Liver (tissue), 3 donors: ENCODE results near the gene SCAMP5.

Experiments
- ATF3 ChIP-seq: IDR thresholded peaks from 2 replicates; pipeline ENCODE4 v1.6.1; 2016; ENCODE audit warnings: antibody characterized with exemption
- CTCF ChIP-seq: fragments of 150-350 bp; IDR thresholded peaks from 2 replicates; pipeline ENCODE4 v1.5.1; 2017; ENCODE audit warnings: improper control_type of control experiment, low read depth, low read length; ENCODE audit not compliant: missing input control
- EGR1 ChIP-seq, 2 donors: IDR thresholded peaks; 2 replicates each; pipeline ENCODE4 v1.6.1; 2016 to 2018; ENCODE audit warnings: antibody characterized with exemption in 2 of 2, low read depth in 2 of 2
- FOXA2 ChIP-seq: IDR thresholded peaks from 2 replicates; pipeline ENCODE4 v1.6.1; 2016; ENCODE audit warnings: antibody characterized with exemption
- RAD21 ChIP-seq, 2 donors: IDR thresholded peaks; 2 replicates each; pipeline ENCODE4 v1.6.1; 2016; ENCODE audit warnings: antibody characterized with exemption in 2 of 2, mild to moderate bottlenecking in 2 of 2
- REST ChIP-seq: IDR thresholded peaks from 2 replicates; pipeline ENCODE4 v1.6.1; 2016; ENCODE audit warnings: antibody characterized with exemption, mild to moderate bottlenecking
- RXRA ChIP-seq, 2 donors: IDR thresholded peaks; 2 replicates each; pipeline ENCODE4 v1.6.1; 2017 to 2018; ENCODE audit warnings: antibody characterized with exemption in 2 of 2, mild to moderate bottlenecking in 1 of 2
- TAF1 ChIP-seq: conservative IDR thresholded peaks from 2 replicates; pipeline ENCODE4 v1.6.1; 2016; ENCODE audit warnings: antibody characterized with exemption, mild to moderate bottlenecking
- YY1 ChIP-seq: IDR thresholded peaks from 2 replicates; pipeline ENCODE4 v1.6.1; 2016; ENCODE audit warnings: antibody characterized with exemption, mild to moderate bottlenecking
- ZBTB33 ChIP-seq: IDR thresholded peaks from 2 replicates; pipeline ENCODE4 v1.6.1; 2016; ENCODE audit warnings: antibody characterized with exemption
- donor health status: healthy.
- donor health status: healthy.

GRCh38 chr15:75036212-75036616, 40.9 kb downstream of the SCAMP5 start:
- no peak for TF ChIP-seq CTCF
- no peak for TF ChIP-seq RXRA (IDR thresholded peaks at IDR 0.05)
- TF ChIP-seq RAD21 (IDR thresholded peaks at IDR 0.05) = no peak
- no peak for TF ChIP-seq FOXA2
- TF ChIP-seq ATF3 = no peak
- TF ChIP-seq YY1 = no peak
- no peak for TF ChIP-seq EGR1 (IDR thresholded peaks at IDR 0.05; ENCODE audit: low read depth in 2 of 2)
- no peak for TF ChIP-seq REST
- no peak for TF ChIP-seq TAF1
- no peak for TF ChIP-seq ZBTB33
